NCI-H2081 (cell line): ENCODE data around the gene C5orf58.

ENCODE experiments used
- DNase-seq, 2 experiments: peaks; one replicate each; lab custom pipeline; 2025; lab: John Stamatoyannopoulos, UW

Gene C5orf58

GRCh38 chr5:170283296-170283695 is 50.5 kb downstream of the C5orf58 start:
- DNase-seq = no peak

- DNase-seq = no peak
Measured at GRCh38 chr5:170284231-170284630, 51.4 kb downstream of the C5orf58 start.

- DNase-seq = no peak
Measured at GRCh38 chr5:170285181-170285580, 52.4 kb downstream of the C5orf58 start.

- no peak for DNase-seq
Measured at GRCh38 chr5:170286386-170286925, 53.7 kb downstream of the C5orf58 start.

GRCh38 chr5:170287532-170287931 is 54.7 kb downstream of the C5orf58 start:
- no peak for DNase-seq

GRCh38 chr5:170288151-170288550 is 55.4 kb downstream of the C5orf58 start:
- DNase-seq = no peak

GRCh38 chr5:170288551-170288950 is 55.8 kb downstream of the C5orf58 start:
- DNase-seq = no peak

- no peak for DNase-seq
Measured at GRCh38 chr5:170289121-170289520, 56.3 kb downstream of the C5orf58 start.

GRCh38 chr5:170289764-170290163 is 57.0 kb downstream of the C5orf58 start:
- no peak for DNase-seq

- DNase-seq = no peak
Measured at GRCh38 chr5:170290498-170290897, 57.7 kb downstream of the C5orf58 start.

- no peak for DNase-seq
Measured at GRCh38 chr5:170292179-170293104, 59.7 kb downstream of the C5orf58 start.

GRCh38 chr5:170293273-170293672 is 60.5 kb downstream of the C5orf58 start:
- no peak for DNase-seq

- DNase-seq = no peak
Measured at GRCh38 chr5:170294057-170294456, 61.3 kb downstream of the C5orf58 start.

- no peak for DNase-seq
Measured at GRCh38 chr5:170294556-170294955, 61.8 kb downstream of the C5orf58 start.
